NCI-H1092 treated with DMSO at 0.1 percent for 48 hours (cell line): ENCODE data around the gene ADGRG1.

Experiments used
- DNase-seq: peaks from one replicate; lab custom pipeline; 2025; lab: John Stamatoyannopoulos, UW

The ADGRG1 gene

GRCh38 chr16:57635266-57636097, 7.1 kb downstream of the ADGRG1 start:
- no peak for DNase-seq

GRCh38 chr16:57636184-57636583, 7.8 kb downstream of the ADGRG1 start:
- no peak for DNase-seq

GRCh38 chr16:57637020-57637419, 8.6 kb downstream of the ADGRG1 start:
- DNase-seq = no peak

- DNase-seq = peak; percentile 25
These were observed 9.0 kb downstream of the ADGRG1 start for GRCh38 chr16:57637424-57637823.

GRCh38 chr16:57637965-57638364, 9.5 kb downstream of the ADGRG1 start:
- DNase-seq = no peak

- DNase-seq = no peak
These were observed 10.0 kb downstream of the ADGRG1 start for GRCh38 chr16:57638381-57638780.

- peak; percentile 92 for DNase-seq
These were observed 10.9 kb downstream of the ADGRG1 start for GRCh38 chr16:57639172-57639887.

- DNase-seq = no peak
These were observed 11.8 kb downstream of the ADGRG1 start for GRCh38 chr16:57640185-57640584.

GRCh38 chr16:57640612-57641011, 12.2 kb downstream of the ADGRG1 start:
- no peak for DNase-seq

GRCh38 chr16:57642160-57643135, 14.0 kb downstream of the ADGRG1 start:
- DNase-seq = no peak

- DNase-seq = no peak
These were observed 14.9 kb downstream of the ADGRG1 start for GRCh38 chr16:57643147-57643874.

- DNase-seq = no peak
These were observed 15.5 kb downstream of the ADGRG1 start for GRCh38 chr16:57643910-57644309.

- DNase-seq = no peak
These were observed 16.1 kb downstream of the ADGRG1 start for GRCh38 chr16:57644383-57645014.

GRCh38 chr16:57645169-57645568, 16.7 kb downstream of the ADGRG1 start:
- DNase-seq = no peak

GRCh38 chr16:57645691-57646387, 17.4 kb downstream of the ADGRG1 start:
- DNase-seq = no peak

- DNase-seq = no peak
These were observed 18.1 kb downstream of the ADGRG1 start for GRCh38 chr16:57646388-57647039.

- no peak for DNase-seq
These were observed 18.9 kb downstream of the ADGRG1 start for GRCh38 chr16:57647136-57647875.

GRCh38 chr16:57648125-57648524, 19.7 kb downstream of the ADGRG1 start:
- DNase-seq = no peak
